Measurements from ENCODE around the gene CDIPT. TPM values are rescaled to one million over a fixed set of nuclear protein-coding genes. Genes with fewer than 3 reads are reported as not detected.
"Not testable (repeated sequence)": the region's sequence is repeated elsewhere in the genome, so short reads cannot be mapped to it uniquely, and the experiment has no call there.

Gene CDIPT
- polyA plus RNA-seq, 1 donor from 2014 or later = 95.6 TPM

- H3K79me2 ChIP-seq (replicated peaks; ENCODE audit: insufficient read depth, low read length) = no peaks in the 10 kb centered on the region
- no peak overlapping the region for H2AFZ ChIP-seq (ENCODE audit: low read depth, low read length)
- H3K9me3 ChIP-seq (ENCODE audit: low read length) = no peaks in the 10 kb centered on the region
- no peak overlapping the region for H3K27ac ChIP-seq (ENCODE audit: low read length)
- no peaks in the 10 kb centered on the region for H3F3A ChIP-seq (ENCODE audit: insufficient read depth, low read length, poor library complexity, severe bottlenecking)
- no peak overlapping the region for H3K4me2 ChIP-seq (ENCODE audit: low read length)
- H3K4me3 ChIP-seq (ENCODE audit: low read length) = no peak overlapping the region
- TF ChIP-seq TAF1 (IDR thresholded peaks at IDR 0.05; ENCODE audit: low read depth) (no peak), POLR2AphosphoS5 (IDR thresholded peaks at IDR 0.05) (no peak), EZH2 (IDR thresholded peaks at IDR 0.05; ENCODE audit: borderline replicate concordance, insufficient read depth, low read length, poor library complexity, severe bottlenecking) (no peak), SMC3 (conservative IDR thresholded peaks at IDR 0.05; ENCODE audit: poor library complexity) (no peak), EP300 (conservative IDR thresholded peaks at IDR 0.05; ENCODE audit: poor library complexity, severe bottlenecking) (no peak), REST (IDR thresholded peaks at IDR 0.05; ENCODE audit: borderline replicate concordance) (no peak)
- H4K20me1 ChIP-seq (ENCODE audit: insufficient read depth) = no peaks in the 10 kb centered on the region
- no peaks in the 10 kb centered on the region for H3K27me3 ChIP-seq (ENCODE audit: insufficient read depth, low read depth, low read length)
- no peak overlapping the region for H3K9ac ChIP-seq (ENCODE audit: low read length)
- no peaks in the 10 kb centered on the region for H3K9me2 ChIP-seq (ENCODE audit: insufficient read depth, low read length)
- H3K36me3 ChIP-seq (ENCODE audit: insufficient read depth, low read length) = no peaks in the 10 kb centered on the region
Measured at GRCh38 chr16:29871822-29872546, 9.0 kb upstream of the CDIPT start.

- H3K9me2 ChIP-seq (ENCODE audit: insufficient read depth, low read length); H3K9me3 ChIP-seq (ENCODE audit: low read length); H3K27me3 ChIP-seq (ENCODE audit: insufficient read depth, low read depth, low read length); H3K27ac ChIP-seq (ENCODE audit: low read length); H3K79me2 ChIP-seq (replicated peaks; ENCODE audit: insufficient read depth, low read length); H3K4me2 ChIP-seq (ENCODE audit: low read length); H2AFZ ChIP-seq (ENCODE audit: low read depth, low read length); H4K20me1 ChIP-seq (ENCODE audit: insufficient read depth); H3K4me3 ChIP-seq (ENCODE audit: low read length); H3F3A ChIP-seq (ENCODE audit: insufficient read depth, low read length, poor library complexity, severe bottlenecking); H3K9ac ChIP-seq (ENCODE audit: low read length); H3K36me3 ChIP-seq (ENCODE audit: insufficient read depth, low read length): not testable (repeated sequence)
Measured at GRCh38 chr16:29869067-29869466, 6.0 kb upstream of the CDIPT start.

GRCh38 chr16:29868396-29869009 lies 5.5 kb upstream of the CDIPT start:
- no peaks in the 10 kb centered on the region for H3K9me2 ChIP-seq (ENCODE audit: insufficient read depth, low read length)
- no peak overlapping the region for H3K9ac ChIP-seq (ENCODE audit: low read length)
- H3K27me3 ChIP-seq (ENCODE audit: insufficient read depth, low read depth, low read length) = no peaks in the 10 kb centered on the region
- TF ChIP-seq SMC3 (conservative IDR thresholded peaks at IDR 0.05; ENCODE audit: poor library complexity) (no peak), MXI1 (conservative IDR thresholded peaks at IDR 0.05; ENCODE audit: poor library complexity, severe bottlenecking) (no peak), REST (IDR thresholded peaks at IDR 0.05; ENCODE audit: borderline replicate concordance) (no peak), RAD21 (conservative IDR thresholded peaks at IDR 0.05) (no peak), CTCF (IDR thresholded peaks at IDR 0.05; ENCODE audit: poor library complexity, severe bottlenecking) (no peak), EP300 (conservative IDR thresholded peaks at IDR 0.05; ENCODE audit: poor library complexity, severe bottlenecking) (no peak), TAF1 (IDR thresholded peaks at IDR 0.05; ENCODE audit: low read depth) (no peak), POLR2AphosphoS5 (IDR thresholded peaks at IDR 0.05) (no peak), EZH2 (IDR thresholded peaks at IDR 0.05; ENCODE audit: borderline replicate concordance, insufficient read depth, low read length, poor library complexity, severe bottlenecking) (no peak)
- H3K9me3 ChIP-seq (ENCODE audit: low read length) = no peaks in the 10 kb centered on the region
- no peak overlapping the region for H3K4me3 ChIP-seq (ENCODE audit: low read length)
- no peaks in the 10 kb centered on the region for H3K36me3 ChIP-seq (ENCODE audit: insufficient read depth, low read length)
- no peaks in the 10 kb centered on the region for H3F3A ChIP-seq (ENCODE audit: insufficient read depth, low read length, poor library complexity, severe bottlenecking)
- H3K79me2 ChIP-seq (replicated peaks; ENCODE audit: insufficient read depth, low read length) = no peaks in the 10 kb centered on the region
- no peak overlapping the region for H3K4me2 ChIP-seq (ENCODE audit: low read length)
- no peaks in the 10 kb centered on the region for H4K20me1 ChIP-seq (ENCODE audit: insufficient read depth)
- H2AFZ ChIP-seq (ENCODE audit: low read depth, low read length) = no peak overlapping the region
- H3K27ac ChIP-seq (ENCODE audit: low read length) = no peak overlapping the region
